Left lung (tissue), 10 donors: ENCODE data around the gene ANO2. TPM values are rescaled to one million over a fixed set of nuclear protein-coding genes. Genes with fewer than 3 reads are reported as not detected.

Experiments
- ATAC-seq: fragments of 200-7000 bp; cut with Tn5 transposase; one replicate; pipeline ENCODE4 v1.9.1; 2020; ENCODE audit warnings: moderate library complexity
- DNase-seq, 4 donors: peaks; one replicate each; pipeline ENCODE4 v3.0.0-alpha.2; 2013 to 2020
- H3K27ac ChIP-seq, 2 donors: fragments of 200-600 bp; sonication (generic) in 1 of 2; one replicate each; pipeline versions ENCODE4 v1.5.0 to v1.8.0; 2020 to 2021
- H3K27me3 ChIP-seq, 2 donors: fragments of 200-600 bp; sonication (generic) in 1 of 2; one replicate each; pipeline versions ENCODE4 v1.5.0 to v1.8.0; 2020 to 2021
- H3K36me3 ChIP-seq, 2 donors: fragments of 200-600 bp; sonication (generic) in 1 of 2; one replicate each; pipeline versions ENCODE4 v1.5.0 to v1.8.0; 2020 to 2021
- H3K4me1 ChIP-seq, 2 donors: fragments of 200-600 bp; one replicate each; pipeline ENCODE4 v1.8.0; 2021
- H3K4me3 ChIP-seq, 2 donors: fragments of 200-600 bp; sonication (generic) in 1 of 2; one replicate each; pipeline versions ENCODE4 v1.5.0 to v1.8.0; 2020 to 2021; ENCODE audit warnings: mild to moderate bottlenecking in 1 of 2
- H3K9me3 ChIP-seq, 2 donors: fragments of 200-600 bp; sonication (generic) in 1 of 2; one replicate each; pipeline versions ENCODE4 v1.5.0 to v1.8.0; 2020 to 2021
- CTCF ChIP-seq, 2 donors: fragments of 200-600 bp; sonication (generic) in 1 of 2; IDR thresholded peaks; one replicate each; pipeline versions ENCODE4 v1.5.0 to v1.8.0; 2021; ENCODE audit warnings: antibody characterized with exemption in 2 of 2
- intact Hi-C, 2 donors: fragments of 100-400 bp; cut with DNase I; formaldehyde crosslinking; loops; one replicate each; pipeline versions ENCODE4 v1.11.2 to v1.14.2; 2022
- polyA plus RNA-seq, 6 donors: library from polyadenylated mRNA; unstranded; fragments of 120-200 nt; gene quantifications; one replicate each; pipeline ENCODE4 v1.2.1, GENCODE V29; 2013; ENCODE audit not compliant: insufficient read length in 6 of 6
- total RNA-seq, 2 donors: library from RNA; stranded (reverse); fragmentation: NEBNext Ultra II Directional; extraction: Animal tissue kit (Norgen Biotek cat#: 25700); gene quantifications; one replicate each; pipeline ENCODE4 v1.2.1, GENCODE V29; 2021
- donor health status: DM: no; HTN: yes; CAD: no.
- donor health status: DM: no; HTN: no; CAD: no.

Gene ANO2
- total and polyA plus RNA-seq, 8 donors: 3.4 to 10.5 (median 6.1) TPM

- no peak for DNase-seq
- no peaks in the 10 kb centered on the region for H3K9me3 ChIP-seq
- intact Hi-C loops: no loop called here
- H3K4me3 ChIP-seq: no peak overlapping the region
- H3K4me1 ChIP-seq: no peaks in the 10 kb centered on the region
- no peak overlapping the region for H3K27ac ChIP-seq
- H3K27me3 ChIP-seq: no peaks in the 10 kb centered on the region
- no peaks in the 10 kb centered on the region for H3K36me3 ChIP-seq
- no peak for ATAC-seq
- TF ChIP-seq CTCF (IDR thresholded peaks at IDR 0.05): no peak
Measured at GRCh38 chr12:5870183-5870582, 74.9 kb downstream of the ANO2 start.

- H3K27me3 ChIP-seq: no peaks in the 10 kb centered on the region
- H3K9me3 ChIP-seq: no peaks in the 10 kb centered on the region
- ATAC-seq: no peak
- H3K4me3 ChIP-seq: no peak overlapping the region
- no peak overlapping the region for H3K27ac ChIP-seq
- peak in 1 of 4 donors; percentile 1 for DNase-seq
- no peaks in the 10 kb centered on the region for H3K36me3 ChIP-seq
- no peaks in the 10 kb centered on the region for H3K4me1 ChIP-seq
- no peak for TF ChIP-seq CTCF (IDR thresholded peaks at IDR 0.05)
- intact Hi-C loops: no loop called here
Measured at GRCh38 chr12:5868625-5869295, 76.3 kb downstream of the ANO2 start.

GRCh38 chr12:5865397-5865796 lies 79.7 kb downstream of the ANO2 start:
- TF ChIP-seq CTCF (IDR thresholded peaks at IDR 0.05): no peak
- H3K27me3 ChIP-seq: no peaks in the 10 kb centered on the region

GRCh38 chr12:5864972-5865371 lies 80.1 kb downstream of the ANO2 start:
- H3K9me3 ChIP-seq: no peaks in the 10 kb centered on the region
- ATAC-seq (no peak), DNase-seq (no peak)
- TF ChIP-seq CTCF (IDR thresholded peaks at IDR 0.05): no peak
- no peaks in the 10 kb centered on the region for H3K36me3 ChIP-seq
- H3K27me3 ChIP-seq: no peaks in the 10 kb centered on the region
- no peaks in the 10 kb centered on the region for H3K4me1 ChIP-seq
- intact Hi-C loops: no loop called here
- H3K4me3 ChIP-seq: no peak overlapping the region
- no peak overlapping the region for H3K27ac ChIP-seq

More at GRCh38 chr12:5865397-5865796, 79.7 kb downstream of the ANO2 start:
- H3K36me3 ChIP-seq: no peaks in the 10 kb centered on the region
- no peak for DNase-seq
- intact Hi-C loops: no loop called here
- no peak for ATAC-seq
- no peak overlapping the region for H3K27ac ChIP-seq
- no peaks in the 10 kb centered on the region for H3K9me3 ChIP-seq
- no peaks in the 10 kb centered on the region for H3K4me1 ChIP-seq
- H3K4me3 ChIP-seq: no peak overlapping the region

GRCh38 chr12:5864301-5864700 lies 80.8 kb downstream of the ANO2 start:
- intact Hi-C loops: no loop called here
- no peak overlapping the region for H3K27ac ChIP-seq
- no peak for TF ChIP-seq CTCF (IDR thresholded peaks at IDR 0.05)
- no peaks in the 10 kb centered on the region for H3K9me3 ChIP-seq
- ATAC-seq (no peak), DNase-seq (no peak)
- H3K4me1 ChIP-seq: no peaks in the 10 kb centered on the region
- H3K36me3 ChIP-seq: no peaks in the 10 kb centered on the region
- no peaks in the 10 kb centered on the region for H3K27me3 ChIP-seq
- H3K4me3 ChIP-seq: no peak overlapping the region
